Stimulated activated CD8-positive, alpha-beta memory T cell treated with anti-CD3 and anti-CD28 coated beads, Interleukin-4, amount 100 ng/mL, for 24 hours (primary cell): ENCODE data around the gene ARL10.

Experiments used
- DNase-seq: peaks from one replicate; pipeline ENCODE4 v3.0.0-alpha.2; 2020; ENCODE audit warnings: low read depth

ARL10 gene

GRCh38 chr5:176410486-176411180 is 45.3 kb downstream of the ARL10 start:
- no peak for DNase-seq

- DNase-seq = no peak
Measured at GRCh38 chr5:176412517-176413254, 47.4 kb downstream of the ARL10 start.

- no peak for DNase-seq
Measured at GRCh38 chr5:176413255-176413565, 47.9 kb downstream of the ARL10 start.

- no peak for DNase-seq
Measured at GRCh38 chr5:176413709-176414191, 48.5 kb downstream of the ARL10 start.

GRCh38 chr5:176414704-176415103 is 49.4 kb downstream of the ARL10 start:
- DNase-seq = no peak

- no peak for DNase-seq
Measured at GRCh38 chr5:176415240-176415951, 50.1 kb downstream of the ARL10 start.

GRCh38 chr5:176415952-176416924 is 51.0 kb downstream of the ARL10 start, which contains the start of gene CLTB:
Gene CLTB (minus strand): TSS chr5:176416539. CDS start chr5:176416363, 176 bp downstream.
- DNase-seq = peak; percentile 87

- no peak for DNase-seq
Measured at GRCh38 chr5:176416965-176417364, 51.7 kb downstream of the ARL10 start.

- no peak for DNase-seq
Measured at GRCh38 chr5:176418251-176418650, 53.0 kb downstream of the ARL10 start.

GRCh38 chr5:176420086-176420485 is 54.8 kb downstream of the ARL10 start:
- DNase-seq = no peak

GRCh38 chr5:176420972-176421544 is 55.8 kb downstream of the ARL10 start:
- DNase-seq = no peak

- no peak for DNase-seq
Measured at GRCh38 chr5:176424181-176424580, 58.9 kb downstream of the ARL10 start.

- DNase-seq = no peak
Measured at GRCh38 chr5:176425138-176425537, 59.9 kb downstream of the ARL10 start.

- DNase-seq = no peak
Measured at GRCh38 chr5:176425791-176426190, 60.5 kb downstream of the ARL10 start.

GRCh38 chr5:176426876-176427275 is 61.6 kb downstream of the ARL10 start:
- no peak for DNase-seq

- no peak for DNase-seq
Measured at GRCh38 chr5:176427971-176428370, 62.7 kb downstream of the ARL10 start.

GRCh38 chr5:176429972-176430371 is 64.7 kb downstream of the ARL10 start:
- no peak for DNase-seq
